ENCODE measurements around the gene OPRM1.
"Not testable (repeated sequence)": the region's sequence is repeated elsewhere in the genome, so short reads cannot be mapped to it uniquely, and the experiment has no call there.

The OPRM1 gene

GRCh38 chr6:154213782-154214181, 174.7 kb downstream of the OPRM1 start:
- no peak for DNase-seq

GRCh38 chr6:154218301-154218700, 179.3 kb downstream of the OPRM1 start:
- no peak for DNase-seq

GRCh38 chr6:154218787-154219186, 179.7 kb downstream of the OPRM1 start:
- no peak for DNase-seq

- DNase-seq, result no peak
These were observed 180.2 kb downstream of the OPRM1 start for GRCh38 chr6:154219250-154219649.

GRCh38 chr6:154222716-154223115, 183.7 kb downstream of the OPRM1 start:
- no peak for DNase-seq

- no peak for DNase-seq
These were observed 184.3 kb downstream of the OPRM1 start for GRCh38 chr6:154223296-154223695.

GRCh38 chr6:154226461-154226860, 187.4 kb downstream of the OPRM1 start:
- no peak for DNase-seq

GRCh38 chr6:154227862-154228520, 189.0 kb downstream of the OPRM1 start:
- no peak for DNase-seq

- no peak for DNase-seq
These were observed 189.5 kb downstream of the OPRM1 start for GRCh38 chr6:154228521-154228905.

- DNase-seq, result no peak
These were observed 190.7 kb downstream of the OPRM1 start for GRCh38 chr6:154229786-154230185.

GRCh38 chr6:154230393-154230792, 191.4 kb downstream of the OPRM1 start:
- no peak for DNase-seq

- no peak for DNase-seq
These were observed 192.0 kb downstream of the OPRM1 start for GRCh38 chr6:154230910-154231595.

GRCh38 chr6:154232013-154232910, 193.2 kb downstream of the OPRM1 start:
- no peak for DNase-seq

- DNase-seq, result no peak
These were observed 194.3 kb downstream of the OPRM1 start for GRCh38 chr6:154233383-154233782.

GRCh38 chr6:154234019-154234772, 195.2 kb downstream of the OPRM1 start:
- no peak for DNase-seq

- no peak for DNase-seq
These were observed 197.7 kb downstream of the OPRM1 start for GRCh38 chr6:154236646-154237301.

GRCh38 chr6:154238831-154239230, 199.8 kb downstream of the OPRM1 start:
- no peak for DNase-seq

- DNase-seq, result no peak
These were observed 200.4 kb downstream of the OPRM1 start for GRCh38 chr6:154239392-154239791.

GRCh38 chr6:154241061-154241460, 202.0 kb downstream of the OPRM1 start:
- not testable (repeated sequence) for DNase-seq

- DNase-seq, result no peak
These were observed 202.5 kb downstream of the OPRM1 start for GRCh38 chr6:154241581-154241980.

- no peak for DNase-seq
These were observed 203.7 kb downstream of the OPRM1 start for GRCh38 chr6:154242617-154243357.
